K562 (cell line): ENCODE results near the gene SPATA19.

Experiments
- CBX2 ChIP-seq: fragments of 200-600 bp; sonication (generic); IDR thresholded peaks from one replicate; pipeline ENCODE4 v1.6.1; 2012; ENCODE audit warnings: mild to moderate bottlenecking, low read length, inconsistent platforms; ENCODE audit not compliant: insufficient read depth, poor library complexity, severe bottlenecking
- ETV6 ChIP-seq, 3 experiments: fragments of 150-350 bp in 1 of 3; sonication (generic) in 1 of 3; formaldehyde crosslinking in 1 of 3; IDR thresholded peaks; 2 replicates each; pipeline versions ENCODE4 v1.6.1 to v1.8.0; 2014 to 2022; ENCODE audit warnings: borderline replicate concordance in 2 of 3, low read depth in 2 of 3, antibody characterized with exemption in 1 of 3, low read length in 1 of 3, mild to moderate bottlenecking in 1 of 3, missing genetic modification reagents in 1 of 3
- PREB ChIP-seq: sonication (generic); formaldehyde crosslinking; IDR thresholded peaks from 2 replicates; pipeline ENCODE4 v1.8.1; 2023; ENCODE audit warnings: mild to moderate bottlenecking, missing genetic modification reagents
- RAD21 ChIP-seq, 2 experiments: fragments of 250-450 bp in 1 of 2; fragments of 450-650 bp in 1 of 2; sonication (Bioruptor Pico) in 1 of 2; formaldehyde crosslinking in 1 of 2; IDR thresholded peaks in 1 of 2; conservative IDR thresholded peaks in 1 of 2; 2 replicates each; pipeline versions ENCODE4 v1.4.0 to v1.8.0; 2020 to 2022; ENCODE audit warnings: mild to moderate bottlenecking in 2 of 2, moderate library complexity in 1 of 2
- SIX5 ChIP-seq, 2 experiments: IDR thresholded peaks; 2 replicates each; pipeline ENCODE4 v1.6.1; 2011; ENCODE audit warnings: low read length in 2 of 2, borderline replicate concordance in 1 of 2, low read depth in 1 of 2, mild to moderate bottlenecking in 1 of 2, moderate library complexity in 1 of 2; ENCODE audit not compliant: insufficient read depth in 1 of 2

GRCh38 chr11:133872160-133872559 is 26.8 kb upstream of the SPATA19 start:
- TF ChIP-seq PREB (CRISPR knock-in tag) (no peak), SIX5 (IDR thresholded peaks at IDR 0.05; ENCODE audit: borderline replicate concordance in 1 of 2, insufficient read depth in 1 of 2, low read depth in 1 of 2, low read length in 2 of 2) (no peak), CBX2 (no peak), ETV6 (IDR thresholded peaks at IDR 0.05; ENCODE audit: borderline replicate concordance in 1 of 2, low read depth in 2 of 2, low read length in 1 of 2) (no peak), ETV6 (CRISPR knock-in tag; IDR thresholded peaks at IDR 0.05; ENCODE audit: borderline replicate concordance) (no peak), RAD21 (CRISPR knock-in tag; conservative IDR thresholded peaks at IDR 0.05 in 1 of 2, IDR thresholded peaks at IDR 0.05 in 1 of 2) (no peak)
